LNCAP (cell line): ENCODE data around the gene SPATC1L.

Experiments
- TF ChIP-seq, protein P1 (sequence below): fragments of 450-650 bp; IDR thresholded peaks from 2 replicates; pipeline ENCODE4 v1.5.1; 2017; ENCODE audit warnings: mild to moderate bottlenecking

SPATC1L gene

GRCh38 chr21:46223217-46223616 is 39.0 kb upstream of the SPATC1L start:
- TF ChIP-seq, protein P1, sequence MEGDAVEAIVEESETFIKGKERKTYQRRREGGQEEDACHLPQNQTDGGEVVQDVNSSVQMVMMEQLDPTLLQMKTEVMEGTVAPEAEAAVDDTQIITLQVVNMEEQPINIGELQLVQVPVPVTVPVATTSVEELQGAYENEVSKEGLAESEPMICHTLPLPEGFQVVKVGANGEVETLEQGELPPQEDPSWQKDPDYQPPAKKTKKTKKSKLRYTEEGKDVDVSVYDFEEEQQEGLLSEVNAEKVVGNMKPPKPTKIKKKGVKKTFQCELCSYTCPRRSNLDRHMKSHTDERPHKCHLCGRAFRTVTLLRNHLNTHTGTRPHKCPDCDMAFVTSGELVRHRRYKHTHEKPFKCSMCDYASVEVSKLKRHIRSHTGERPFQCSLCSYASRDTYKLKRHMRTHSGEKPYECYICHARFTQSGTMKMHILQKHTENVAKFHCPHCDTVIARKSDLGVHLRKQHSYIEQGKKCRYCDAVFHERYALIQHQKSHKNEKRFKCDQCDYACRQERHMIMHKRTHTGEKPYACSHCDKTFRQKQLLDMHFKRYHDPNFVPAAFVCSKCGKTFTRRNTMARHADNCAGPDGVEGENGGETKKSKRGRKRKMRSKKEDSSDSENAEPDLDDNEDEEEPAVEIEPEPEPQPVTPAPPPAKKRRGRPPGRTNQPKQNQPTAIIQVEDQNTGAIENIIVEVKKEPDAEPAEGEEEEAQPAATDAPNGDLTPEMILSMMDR: no peak

DNA sequence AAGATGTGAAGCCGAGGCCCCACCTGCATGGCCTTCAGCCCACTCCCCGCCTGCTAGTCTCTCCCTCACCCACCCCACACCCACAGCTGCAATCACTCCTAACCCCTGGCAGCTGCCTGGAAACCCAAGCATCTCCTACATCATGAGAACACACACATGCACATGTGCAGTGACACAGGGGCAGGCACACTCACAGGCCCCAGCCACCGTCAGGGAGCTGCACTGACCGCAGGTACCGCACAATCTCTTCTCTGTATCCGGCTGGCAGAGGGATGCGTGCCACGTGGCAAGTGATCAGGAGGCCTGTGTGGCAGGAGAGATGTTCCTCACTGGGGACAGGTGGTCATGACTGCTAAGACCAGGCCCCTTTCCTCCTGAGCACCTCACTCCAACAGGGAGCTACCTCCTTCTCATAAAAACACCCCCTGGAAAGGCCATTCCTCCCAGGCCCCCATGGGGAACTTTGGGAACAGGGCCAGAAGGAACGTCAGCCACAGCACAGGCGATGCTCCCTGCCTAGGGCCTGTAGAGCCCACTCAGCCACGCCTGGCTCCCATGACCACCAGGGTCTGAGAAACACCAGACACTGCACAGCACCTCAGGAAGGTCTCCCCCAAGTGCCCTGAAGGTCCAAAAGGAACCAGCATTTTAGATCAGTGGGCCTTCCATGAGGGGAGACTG is 38.3 kb upstream of the SPATC1L start:
- TF ChIP-seq, protein P1: no peak

GRCh38 chr21:46221664-46222435 is 37.6 kb upstream of the SPATC1L start:
- TF ChIP-seq, protein P1: no peak

- TF ChIP-seq, protein P1: no peak
Observed at GRCh38 chr21:46220847-46221246, 36.6 kb upstream of the SPATC1L start.

DNA sequence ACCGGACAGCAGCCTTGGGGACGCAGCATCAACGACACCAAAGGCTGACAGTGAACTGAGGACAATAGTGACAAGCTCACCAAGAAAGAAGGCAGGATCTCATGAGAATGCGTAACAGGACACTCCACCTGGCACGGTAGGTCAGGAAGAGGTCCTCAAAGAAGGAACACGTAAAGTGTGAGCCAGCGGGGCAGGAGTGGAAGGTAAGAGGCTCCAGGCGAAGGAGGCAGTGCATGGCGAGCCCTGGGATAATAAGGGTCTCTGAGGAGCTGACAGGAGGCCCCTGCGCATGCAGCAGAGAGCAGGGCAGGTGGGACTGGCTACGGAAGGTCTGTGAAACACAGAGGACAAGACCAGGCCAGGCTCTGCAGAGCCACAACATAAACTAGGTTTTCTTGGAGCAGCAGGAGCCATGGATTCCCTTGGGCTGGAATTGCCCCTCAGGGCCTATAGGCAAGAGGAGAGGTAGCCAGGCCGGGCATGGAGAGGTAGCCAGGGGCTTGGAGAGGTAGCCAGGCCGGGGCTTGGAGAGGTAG is 36.1 kb upstream of the SPATC1L start:
- TF ChIP-seq, protein P1: no peak

DNA sequence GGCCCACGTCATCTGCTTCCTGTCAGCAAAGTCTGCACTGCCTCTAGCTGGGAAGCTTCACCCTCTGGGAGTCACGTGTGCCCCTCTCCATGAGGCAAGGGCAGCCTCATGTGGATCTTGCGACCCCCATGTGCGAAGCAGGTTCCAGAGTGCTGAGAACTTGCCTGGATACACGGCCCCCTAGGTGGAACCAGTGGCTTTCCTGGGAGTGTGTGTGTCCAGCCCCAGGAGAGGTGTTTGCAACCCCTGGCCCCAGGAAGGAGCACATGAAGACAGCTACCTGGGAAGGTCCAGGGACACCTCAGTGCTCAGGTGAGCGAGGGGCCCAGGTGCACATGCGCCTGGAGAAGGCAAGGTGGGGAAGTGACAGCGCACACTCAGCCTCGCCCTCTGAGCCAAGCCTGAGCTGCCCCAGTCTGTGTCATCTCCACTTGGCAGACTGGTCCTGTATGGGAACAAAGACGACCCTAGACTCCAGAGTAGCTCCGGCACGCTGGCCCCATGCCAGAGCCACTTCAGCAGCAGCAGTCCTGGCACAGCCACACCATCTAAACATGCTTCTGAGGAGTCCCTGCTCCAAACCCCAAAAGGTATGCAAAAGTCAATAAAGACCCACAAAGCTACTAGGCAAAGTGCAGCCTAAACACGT is 35.5 kb upstream of the SPATC1L start:
- TF ChIP-seq, protein P1: no peak

GRCh38 chr21:46218906-46219590 is 34.8 kb upstream of the SPATC1L start:
- TF ChIP-seq, protein P1: no peak
